ENCODE data around the gene UST. TPM values are rescaled to one million over a fixed set of nuclear protein-coding genes. Genes with fewer than 3 reads are reported as not detected.

The UST gene
- total and polyA plus RNA-seq, 2 experiments from 2014 or later = 8.0 to 11.7 TPM

DNA sequence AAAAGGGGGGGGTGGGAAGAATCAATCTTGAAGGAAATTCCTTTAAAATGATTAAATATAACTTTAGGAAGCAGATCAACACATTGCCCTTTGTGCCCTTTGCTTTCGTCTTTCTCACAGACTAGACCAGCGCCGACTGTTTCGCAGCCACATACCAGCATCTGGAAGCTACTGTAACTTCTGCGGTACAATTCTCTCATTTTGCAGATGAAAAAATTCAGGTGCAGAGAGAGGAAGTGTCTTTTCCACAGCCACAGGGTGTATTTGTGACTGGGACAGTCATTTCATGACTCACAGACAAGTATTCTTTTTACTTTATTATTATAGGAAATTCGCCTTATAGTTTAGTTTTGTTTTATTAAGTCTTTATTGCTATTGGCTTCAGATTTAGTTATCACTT is 84.2 kb downstream of the UST start:
- Histone ChIP-seq H3K27me3 (no peaks in the 10 kb centered on the region), H3K36me3 (replicated peaks; ENCODE audit: insufficient read depth, low read depth) (no peaks in the 10 kb centered on the region), H4K20me1 (ENCODE audit: insufficient read depth, poor library complexity, severe bottlenecking) (no peaks in the 10 kb centered on the region), H3K4me3 (no peak overlapping the region), H3K27ac (no peak overlapping the region), H3K4me1 (ENCODE audit: insufficient read depth) (no peaks in the 10 kb centered on the region), H2AFZ (no peak overlapping the region), H3K79me2 (no peaks in the 10 kb centered on the region), H3K9me2 (replicated peaks; ENCODE audit: insufficient read depth) (no peaks in the 10 kb centered on the region), H3K4me2 (no peak overlapping the region), H3K9me3 (ENCODE audit: low read depth) (no peaks in the 10 kb centered on the region)
- WGBS (ENCODE audit: low lambda C conversion rate, missing lambda C conversion rate) = 89% methylated on average over 6 of the region's 6 CpGs
- no peak for DNase-seq (ENCODE audit: low spot score)
- TF ChIP-seq, protein P1, sequence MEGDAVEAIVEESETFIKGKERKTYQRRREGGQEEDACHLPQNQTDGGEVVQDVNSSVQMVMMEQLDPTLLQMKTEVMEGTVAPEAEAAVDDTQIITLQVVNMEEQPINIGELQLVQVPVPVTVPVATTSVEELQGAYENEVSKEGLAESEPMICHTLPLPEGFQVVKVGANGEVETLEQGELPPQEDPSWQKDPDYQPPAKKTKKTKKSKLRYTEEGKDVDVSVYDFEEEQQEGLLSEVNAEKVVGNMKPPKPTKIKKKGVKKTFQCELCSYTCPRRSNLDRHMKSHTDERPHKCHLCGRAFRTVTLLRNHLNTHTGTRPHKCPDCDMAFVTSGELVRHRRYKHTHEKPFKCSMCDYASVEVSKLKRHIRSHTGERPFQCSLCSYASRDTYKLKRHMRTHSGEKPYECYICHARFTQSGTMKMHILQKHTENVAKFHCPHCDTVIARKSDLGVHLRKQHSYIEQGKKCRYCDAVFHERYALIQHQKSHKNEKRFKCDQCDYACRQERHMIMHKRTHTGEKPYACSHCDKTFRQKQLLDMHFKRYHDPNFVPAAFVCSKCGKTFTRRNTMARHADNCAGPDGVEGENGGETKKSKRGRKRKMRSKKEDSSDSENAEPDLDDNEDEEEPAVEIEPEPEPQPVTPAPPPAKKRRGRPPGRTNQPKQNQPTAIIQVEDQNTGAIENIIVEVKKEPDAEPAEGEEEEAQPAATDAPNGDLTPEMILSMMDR (IDR thresholded peaks at IDR 0.05; ENCODE audit: poor library complexity) = no peak
- TF ChIP-seq EZH2phosphoT487 (IDR thresholded peaks at IDR 0.05; ENCODE audit: low read depth, severe bottlenecking, unreplicated experiment) (no peak), EZH2 (IDR thresholded peaks at IDR 0.05; ENCODE audit: borderline replicate concordance) (no peak)

DNA sequence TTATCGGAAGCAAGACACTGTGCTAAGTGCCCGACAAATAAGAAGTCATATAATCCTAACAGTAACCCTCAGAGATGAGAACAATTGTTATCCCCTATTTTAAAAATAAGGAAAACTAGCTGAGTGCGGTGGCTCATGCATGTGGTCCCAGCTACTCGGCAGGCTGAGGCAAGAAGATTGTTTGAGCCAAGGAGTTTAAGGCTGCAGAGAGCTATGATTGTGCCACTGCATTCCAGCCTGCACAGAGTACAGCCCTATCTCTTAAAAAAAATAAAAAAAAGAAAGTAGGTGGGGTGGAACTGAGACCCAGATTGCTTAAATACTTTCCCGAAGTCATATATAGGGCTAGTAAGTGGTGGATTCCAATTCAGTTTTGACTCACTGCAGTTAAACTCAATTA is 84.7 kb downstream of the UST start:
- Histone ChIP-seq H2AFZ (no peak overlapping the region), H3K4me1 (ENCODE audit: insufficient read depth) (no peaks in the 10 kb centered on the region), H4K20me1 (ENCODE audit: insufficient read depth, poor library complexity, severe bottlenecking) (no peaks in the 10 kb centered on the region), H3K27ac (no peak overlapping the region), H3K27me3 (no peaks in the 10 kb centered on the region), H3K4me2 (no peak overlapping the region), H3K79me2 (peaks cover under 1% of the 10 kb centered on the region), H3K9me3 (ENCODE audit: low read depth) (no peaks in the 10 kb centered on the region), H3K36me3 (replicated peaks; ENCODE audit: insufficient read depth, low read depth) (no peaks in the 10 kb centered on the region), H3K9me2 (replicated peaks; ENCODE audit: insufficient read depth) (no peaks in the 10 kb centered on the region), H3K4me3 (no peak overlapping the region)
- WGBS (ENCODE audit: low lambda C conversion rate, missing lambda C conversion rate) = 82% methylated on average over 5 of the region's 5 CpGs
- TF ChIP-seq EZH2phosphoT487 (IDR thresholded peaks at IDR 0.05; ENCODE audit: low read depth, severe bottlenecking, unreplicated experiment) = no peak
- TF ChIP-seq, protein P1 (IDR thresholded peaks at IDR 0.05; ENCODE audit: poor library complexity) = no peak
- no peak for TF ChIP-seq EZH2 (IDR thresholded peaks at IDR 0.05; ENCODE audit: borderline replicate concordance)
- DNase-seq (ENCODE audit: low spot score) = no peak

DNA sequence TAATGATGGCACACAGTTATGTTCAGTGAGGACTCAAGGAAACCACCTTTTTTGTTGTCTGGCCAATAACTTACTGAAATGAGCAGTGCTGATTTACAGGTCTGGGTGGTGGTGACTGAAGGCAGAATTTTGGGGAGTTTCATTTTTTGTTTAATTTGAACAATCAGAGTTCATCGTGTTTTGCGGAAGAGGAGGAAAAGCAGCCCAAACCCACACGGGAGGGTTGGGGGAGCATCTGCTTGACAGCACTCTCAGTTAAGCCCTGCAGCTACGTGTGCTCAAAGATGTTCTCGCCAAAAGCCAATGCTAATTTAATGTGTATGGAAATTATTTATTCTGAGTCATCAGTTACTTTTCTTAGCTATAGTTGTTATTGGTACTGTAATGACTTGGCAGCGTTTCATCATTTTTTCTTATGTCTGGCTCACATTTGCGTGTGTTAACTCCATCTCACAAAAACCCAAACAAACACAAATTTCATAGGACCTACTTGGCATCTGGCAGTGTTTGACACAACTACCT is 89.2 kb downstream of the UST start:
- Histone ChIP-seq H3K4me3 (no peak overlapping the region), H2AFZ (no peak overlapping the region), H3K9me2 (replicated peaks; ENCODE audit: insufficient read depth) (no peaks in the 10 kb centered on the region), H3K79me2 (peaks cover 12% of the 10 kb centered on the region), H3K27ac (no peak overlapping the region), H3K36me3 (replicated peaks; ENCODE audit: insufficient read depth, low read depth) (no peaks in the 10 kb centered on the region), H3K27me3 (no peaks in the 10 kb centered on the region), H3K4me2 (no peak overlapping the region), H3K4me1 (ENCODE audit: insufficient read depth) (peaks cover 7% of the 10 kb centered on the region), H3K9me3 (ENCODE audit: low read depth) (no peaks in the 10 kb centered on the region), H4K20me1 (ENCODE audit: insufficient read depth, poor library complexity, severe bottlenecking) (no peaks in the 10 kb centered on the region)
- peak; percentile 16 for DNase-seq (ENCODE audit: low spot score)
- WGBS (ENCODE audit: low lambda C conversion rate, missing lambda C conversion rate) = 72% methylated on average over 7 of the region's 7 CpGs
- TF ChIP-seq EZH2 (IDR thresholded peaks at IDR 0.05; ENCODE audit: borderline replicate concordance) (no peak), EZH2phosphoT487 (IDR thresholded peaks at IDR 0.05; ENCODE audit: low read depth, severe bottlenecking, unreplicated experiment) (no peak)
- TF ChIP-seq, protein P1 (IDR thresholded peaks at IDR 0.05; ENCODE audit: poor library complexity) = no peak
